Measurements from ENCODE around the gene PEX10. TPM values are rescaled to one million over a fixed set of nuclear protein-coding genes. Genes with fewer than 3 reads are reported as not detected.

Gene PEX10
- total RNA-seq, 1 experiment from 2014 or later = 36.1 TPM

GRCh38 chr1:2419416-2419815 is 7.1 kb upstream of the PEX10 start:
- H3K4me3 Mint-ChIP-seq (ENCODE audit: unreplicated experiment) = no peak overlapping the region

GRCh38 chr1:2418791-2419320 is 6.5 kb upstream of the PEX10 start:
- ChIA-PET CTCF (interaction anchor here (0.6 to 4.6 kb wide), 4 partner anchors 30 to 1006 kb away, joined by 3 to 60 read pairs (median 8); no protein-coding TSS in a partner anchor), POLR2A (no interaction called here)
- DNase-seq (ENCODE audit: unreplicated experiment) = no peak
- peaks cover 8% of the 10 kb centered on the region for H3K4me1 Mint-ChIP-seq (ENCODE audit: insufficient read depth, unreplicated experiment)
- H3K4me3 Mint-ChIP-seq (ENCODE audit: unreplicated experiment) = no peak overlapping the region
- H3K27me3 Mint-ChIP-seq (ENCODE audit: insufficient read depth, unreplicated experiment) = peaks cover 13% of the 10 kb centered on the region
- peaks cover 8% of the 10 kb centered on the region for H3K9me3 Mint-ChIP-seq (ENCODE audit: unreplicated experiment)
- H3K36me3 Mint-ChIP-seq (ENCODE audit: insufficient read depth, unreplicated experiment) = no peaks in the 10 kb centered on the region
- TF ChIP-seq CTCF (IDR thresholded peaks at IDR 0.05; ENCODE audit: unreplicated experiment) = no peak
- no peak overlapping the region for H3K27ac Mint-ChIP-seq (ENCODE audit: low read depth, unreplicated experiment)
- BruUV-seq (replicated peaks) = no TSS peak
- intact Hi-C loops (cut with micrococcal nuclease) = no loop called here

More at GRCh38 chr1:2419416-2419815, 7.1 kb upstream of the PEX10 start:
- no TSS peak for BruUV-seq (replicated peaks)
- H3K9me3 Mint-ChIP-seq (ENCODE audit: unreplicated experiment) = peaks cover 8% of the 10 kb centered on the region
- ChIA-PET CTCF (interaction anchor here (1.5 to 2.6 kb wide), 2 partner anchors 129 to 1005 kb away, joined by 5 to 12 read pairs; no protein-coding TSS in a partner anchor), POLR2A (no interaction called here)
- H3K27ac Mint-ChIP-seq (ENCODE audit: low read depth, unreplicated experiment) = no peak overlapping the region
- peaks cover 13% of the 10 kb centered on the region for H3K27me3 Mint-ChIP-seq (ENCODE audit: insufficient read depth, unreplicated experiment)
- no peak for DNase-seq (ENCODE audit: unreplicated experiment)
- intact Hi-C loops (cut with micrococcal nuclease) = no loop called here
- no peaks in the 10 kb centered on the region for H3K36me3 Mint-ChIP-seq (ENCODE audit: insufficient read depth, unreplicated experiment)
- H3K4me1 Mint-ChIP-seq (ENCODE audit: insufficient read depth, unreplicated experiment) = peaks cover 3% of the 10 kb centered on the region
- no peak for TF ChIP-seq CTCF (IDR thresholded peaks at IDR 0.05; ENCODE audit: unreplicated experiment)

- no peak for TF ChIP-seq CTCF (IDR thresholded peaks at IDR 0.05; ENCODE audit: unreplicated experiment)
- intact Hi-C loops (cut with micrococcal nuclease) = no loop called here
- no peak for DNase-seq (ENCODE audit: unreplicated experiment)
- H3K27me3 Mint-ChIP-seq (ENCODE audit: insufficient read depth, unreplicated experiment) = peaks cover 13% of the 10 kb centered on the region
- H3K27ac Mint-ChIP-seq (ENCODE audit: low read depth, unreplicated experiment) = no peak overlapping the region
- no TSS peak for BruUV-seq (replicated peaks)
- no peak overlapping the region for H3K4me3 Mint-ChIP-seq (ENCODE audit: unreplicated experiment)
- POLR2A ChIA-PET = interaction anchor here (1.1 kb wide), 1 partner anchor 115 kb away, joined by 5 read pairs; no protein-coding TSS in a partner anchor
- peaks cover under 1% of the 10 kb centered on the region for H3K9me3 Mint-ChIP-seq (ENCODE audit: unreplicated experiment)
- peaks cover 8% of the 10 kb centered on the region for H3K4me1 Mint-ChIP-seq (ENCODE audit: insufficient read depth, unreplicated experiment)
- no peaks in the 10 kb centered on the region for H3K36me3 Mint-ChIP-seq (ENCODE audit: insufficient read depth, unreplicated experiment)
- CTCF ChIA-PET = interaction anchor here (0.6 to 4.6 kb wide), 2 partner anchors 129 to 1128 kb away, joined by 3 to 60 read pairs; no protein-coding TSS in a partner anchor
Observed at GRCh38 chr1:2417833-2418225, 5.5 kb upstream of the PEX10 start.

- H3K4me1 Mint-ChIP-seq (ENCODE audit: insufficient read depth, unreplicated experiment) = peaks cover 8% of the 10 kb centered on the region
- no peak overlapping the region for H3K4me3 Mint-ChIP-seq (ENCODE audit: unreplicated experiment)
- DNase-seq (ENCODE audit: unreplicated experiment) = no peak
- no peaks in the 10 kb centered on the region for H3K36me3 Mint-ChIP-seq (ENCODE audit: insufficient read depth, unreplicated experiment)
- intact Hi-C loops (cut with micrococcal nuclease) = no loop called here
- ChIA-PET CTCF (interaction anchor here (0.6 to 4.6 kb wide), 3 partner anchors 130 to 1446 kb away, joined by 3 to 60 read pairs (median 4); no protein-coding TSS in a partner anchor), POLR2A (interaction anchor here (1.1 kb wide), 1 partner anchor 116 kb away, joined by 5 read pairs; no protein-coding TSS in a partner anchor)
- no peak overlapping the region for H3K27ac Mint-ChIP-seq (ENCODE audit: low read depth, unreplicated experiment)
- no peaks in the 10 kb centered on the region for H3K9me3 Mint-ChIP-seq (ENCODE audit: unreplicated experiment)
- TF ChIP-seq CTCF (IDR thresholded peaks at IDR 0.05; ENCODE audit: unreplicated experiment) = no peak
- H3K27me3 Mint-ChIP-seq (ENCODE audit: insufficient read depth, unreplicated experiment) = peaks cover 13% of the 10 kb centered on the region
- BruUV-seq (replicated peaks) = no TSS peak
Observed at GRCh38 chr1:2417083-2417832, 4.9 kb upstream of the PEX10 start.
